H9 (cell line): Measurements from ENCODE around the gene BRMS1L. TPM values are rescaled to one million over a fixed set of nuclear protein-coding genes. Genes with fewer than 3 reads are reported as not detected.

Experiments
- DNase-seq: peaks from one replicate; pipeline ENCODE4 v3.0.0-alpha.2; 2017
- H2AFZ ChIP-seq: one replicate; pipeline ENCODE4 v1.6.1; 2013; ENCODE audit warnings: mild to moderate bottlenecking, low read length, control low read depth, moderate library complexity
- H2AK5ac ChIP-seq: 2 replicates; pipeline ENCODE4 v1.6.1; 2013; ENCODE audit warnings: low read length, control low read depth, mixed read lengths; ENCODE audit not compliant: insufficient read length
- H2BK120ac ChIP-seq: one replicate; pipeline ENCODE4 v1.6.1; 2013; ENCODE audit warnings: low read depth, mild to moderate bottlenecking, low read length, control low read depth, inconsistent platforms; ENCODE audit not compliant: poor library complexity, severe bottlenecking
- H2BK12ac ChIP-seq: 2 replicates; pipeline ENCODE4 v1.6.1; 2013; ENCODE audit warnings: low read length, control low read depth, mixed read lengths, low read depth; ENCODE audit not compliant: insufficient read length
- H2BK15ac ChIP-seq: 2 replicates; pipeline ENCODE4 v1.6.1; 2013; ENCODE audit warnings: low read depth, low read length, control low read depth
- H2BK20ac ChIP-seq: one replicate; pipeline ENCODE4 v1.6.1; 2013; ENCODE audit warnings: low read depth, mild to moderate bottlenecking, low read length, control low read depth, inconsistent platforms; ENCODE audit not compliant: poor library complexity, severe bottlenecking
- H2BK5ac ChIP-seq: 2 replicates; pipeline ENCODE4 v1.6.1; 2013; ENCODE audit warnings: low read length, control low read depth, mixed read lengths; ENCODE audit not compliant: insufficient read length
- H3K14ac ChIP-seq: 2 replicates; pipeline ENCODE4 v1.6.1; 2013; ENCODE audit warnings: low read length, control low read depth; ENCODE audit not compliant: insufficient read depth
- H3K18ac ChIP-seq: 2 replicates; pipeline ENCODE4 v1.6.1; 2013; ENCODE audit warnings: low read depth, mild to moderate bottlenecking, mixed read lengths, low read length, control low read depth; ENCODE audit not compliant: insufficient read length
- H3K23ac ChIP-seq: 2 replicates; pipeline ENCODE4 v1.6.1; 2013; ENCODE audit warnings: low read length, control low read depth, mixed read lengths, low read depth; ENCODE audit not compliant: insufficient read length
- H3K23me2 ChIP-seq: 2 replicates; pipeline ENCODE4 v1.6.1; 2013; ENCODE audit warnings: low read depth, mild to moderate bottlenecking, mixed read lengths, low read length, control low read depth; ENCODE audit not compliant: insufficient read length, poor library complexity, severe bottlenecking
- H3K27ac ChIP-seq: 2 replicates; pipeline ENCODE4 v1.5.1; 2013; ENCODE audit warnings: low read length, control low read depth, mixed read lengths, low read depth; ENCODE audit not compliant: insufficient read length
- H3K27me3 ChIP-seq: 2 replicates; pipeline ENCODE4 v1.6.1; 2013; ENCODE audit warnings: low read length, control low read depth, inconsistent platforms; ENCODE audit not compliant: insufficient read depth
- H3K4ac ChIP-seq: 2 replicates; pipeline ENCODE4 v1.6.1; 2013; ENCODE audit warnings: low read depth, mild to moderate bottlenecking, control low read depth, inconsistent platforms, low read length, moderate library complexity
- H3K4me1 ChIP-seq: 2 replicates; pipeline ENCODE4 v1.6.1; 2013; ENCODE audit warnings: low read length, control low read depth, inconsistent platforms; ENCODE audit not compliant: insufficient read depth
- H3K4me2 ChIP-seq: 2 replicates; pipeline ENCODE4 v1.6.1; 2013; ENCODE audit warnings: low read length, control low read depth, mixed read lengths; ENCODE audit not compliant: insufficient read length, insufficient read depth
- H3K56ac ChIP-seq: 2 replicates; pipeline ENCODE4 v1.6.1; 2013; ENCODE audit warnings: low read depth, mild to moderate bottlenecking, mixed read lengths, low read length, control low read depth; ENCODE audit not compliant: insufficient read length
- H3K79me1 ChIP-seq: 2 replicates; pipeline ENCODE4 v1.6.1; 2013; ENCODE audit warnings: low read depth, mild to moderate bottlenecking, moderate library complexity, low read length, control low read depth, inconsistent platforms; ENCODE audit not compliant: insufficient read depth, poor library complexity, severe bottlenecking
- H3K79me2 ChIP-seq: 2 replicates; pipeline ENCODE4 v1.6.1; 2013; ENCODE audit warnings: low read length, control low read depth, inconsistent platforms; ENCODE audit not compliant: insufficient read depth
- H3K9ac ChIP-seq: 2 replicates; pipeline ENCODE4 v1.6.1; 2013; ENCODE audit warnings: low read length, control low read depth, mixed read lengths; ENCODE audit not compliant: insufficient read length; ENCODE audit errors: extremely low read depth
- H3K9me3 ChIP-seq: one replicate; pipeline ENCODE4 v1.6.1; 2013; ENCODE audit warnings: low read depth, low read length, inconsistent platforms; ENCODE audit not compliant: control insufficient read depth
- H3T11ph ChIP-seq: one replicate; pipeline ENCODE4 v1.6.1; 2013; ENCODE audit warnings: mild to moderate bottlenecking, low read length, control low read depth, inconsistent platforms
- H4K20me1 ChIP-seq: one replicate; pipeline ENCODE4 v1.6.1; 2013; ENCODE audit not compliant: control insufficient read depth, insufficient read length, insufficient read depth
- H4K5ac ChIP-seq: 2 replicates; pipeline ENCODE4 v1.6.1; 2013; ENCODE audit warnings: low read depth, mild to moderate bottlenecking, mixed read lengths, low read length, control low read depth; ENCODE audit not compliant: insufficient read length
- H4K8ac ChIP-seq: replicated peaks from 2 replicates; pipeline ENCODE4 v1.6.1; 2013; ENCODE audit warnings: low read length, control low read depth, mixed read lengths, low read depth; ENCODE audit not compliant: insufficient read length
- H4K91ac ChIP-seq: 2 replicates; pipeline ENCODE4 v1.6.1; 2013; ENCODE audit warnings: low read depth, mild to moderate bottlenecking, moderate library complexity, mixed read lengths, low read length, control low read depth; ENCODE audit not compliant: insufficient read length
- H3K27ac Mint-ChIP-seq, 3 experiments: 2 replicates in 2 of 3; 3 replicates in 1 of 3; pipeline ENCODE4 v1.8.0; 2020 to 2021; ENCODE audit warnings: mixed read lengths in 3 of 3, mild to moderate bottlenecking in 1 of 3, moderate library complexity in 1 of 3
- H3K27me3 Mint-ChIP-seq: 2 replicates; pipeline ENCODE4 v1.8.0; 2021; ENCODE audit warnings: low read depth, mild to moderate bottlenecking, moderate library complexity, mixed read lengths
- H3K36me3 Mint-ChIP-seq, 3 experiments: 2 replicates in 2 of 3; 3 replicates in 1 of 3; pipeline ENCODE4 v1.8.0; 2020 to 2021; ENCODE audit warnings: low read depth in 3 of 3, mixed read lengths in 3 of 3; ENCODE audit not compliant: insufficient read depth in 1 of 3
- H3K4me1 Mint-ChIP-seq, 2 experiments: 2 replicates each; pipeline ENCODE4 v1.8.0; 2020; ENCODE audit warnings: mixed read lengths in 2 of 2
- H3K4me3 Mint-ChIP-seq, 2 experiments: 2 replicates in 1 of 2; 3 replicates in 1 of 2; pipeline ENCODE4 v1.8.0; 2020 to 2021; ENCODE audit warnings: mild to moderate bottlenecking in 2 of 2, mixed read lengths in 2 of 2, moderate library complexity in 1 of 2
- H3K9me3 Mint-ChIP-seq, 2 experiments: 2 replicates in 1 of 2; 3 replicates in 1 of 2; pipeline ENCODE4 v1.8.0; 2020; ENCODE audit warnings: mild to moderate bottlenecking in 2 of 2, mixed read lengths in 2 of 2, moderate library complexity in 1 of 2
- CTCF ChIP-seq: fragments of 200-600 bp; sonication (generic); conservative IDR thresholded peaks from 3 replicates; pipeline ENCODE4 v1.8.0; 2021; ENCODE audit warnings: antibody characterized with exemption, mild to moderate bottlenecking
- WGBS: extraction: QIAGEN DNeasy Blood & Tissue Kit; methylation state at CpG from one replicate; pipeline ENCODE4 v1.1.7; 2013; ENCODE audit warnings: missing lambda C conversion rate, low lambda C conversion rate, mixed read lengths; ENCODE audit not compliant: insufficient read length; ENCODE audit errors: extremely low coverage; 5-methylcytosine and 5-hydroxymethylcytosine counted together
- total RNA-seq: library from RNA; stranded (reverse); gene quantifications from 2 replicates; pipeline ENCODE4 v1.2.1, GENCODE V29; 2021

Gene BRMS1L
- total RNA-seq, 1 experiment from 2014 or later, result 12.9 TPM

- Histone ChIP-seq H2AK5ac (no peak overlapping the region), H2BK5ac (no peak overlapping the region), H3K14ac (no peak overlapping the region), H3K79me1 (no peaks in the 10 kb centered on the region), H3K9ac (no peak overlapping the region), H3K27me3 (no peaks in the 10 kb centered on the region), H3K18ac (no peak overlapping the region), H2BK12ac (no peak overlapping the region), H2AFZ (no peak overlapping the region), H3T11ph (no peak overlapping the region), H3K56ac (no peak overlapping the region), H3K9me3 (no peaks in the 10 kb centered on the region), H2BK20ac (no peak overlapping the region), H4K20me1 (no peaks in the 10 kb centered on the region), H3K23me2 (no peaks in the 10 kb centered on the region), H4K8ac (no peak overlapping the region), H2BK15ac (no peak overlapping the region), H3K79me2 (no peaks in the 10 kb centered on the region), H3K23ac (no peak overlapping the region), H2BK120ac (no peak overlapping the region), H3K27ac (no peak overlapping the region), H4K91ac (no peak overlapping the region), H3K4me1 (no peaks in the 10 kb centered on the region), H3K4ac (no peak overlapping the region), H4K5ac (no peak overlapping the region), H3K4me2 (no peak overlapping the region)
- Mint-ChIP-seq H3K9me3 (no peaks in the 10 kb centered on the region), H3K27me3 (no peaks in the 10 kb centered on the region), H3K27ac (no peak overlapping the region), H3K4me3 (no peak overlapping the region), H3K4me1 (peaks cover 0 to 5% of the 10 kb centered on the region in 2 experiments; a peak in 1 of 4 replicates), H3K36me3 (peaks cover 4 to 32% (median 21%) of the 10 kb centered on the region in 3 experiments; a peak in 5 of 7 replicates)
- TF ChIP-seq CTCF, result no peak
- no CpG with 5 or more reads among the region's 2 CpGs for WGBS
- DNase-seq, result no peak
Measured at GRCh38 chr14:35867280-35867629, 41.1 kb downstream of the BRMS1L start.
